Neural cell (in vitro differentiated cells): ENCODE data around the gene COL15A1.

Source experiments
- EP300 ChIP-seq: fragments of 450-650 bp; conservative IDR thresholded peaks from 2 replicates; pipeline ENCODE4 v1.6.1; 2014; ENCODE audit warnings: antibody characterized with exemption, mild to moderate bottlenecking, moderate library complexity; ENCODE audit not compliant: poor library complexity, severe bottlenecking
- EZH2 ChIP-seq: fragments of 200-600, 300-800 bp; shearing (Covaris generic), sonication (generic); IDR thresholded peaks from 2 replicates; pipeline ENCODE4 v1.6.1; 2014; ENCODE audit warnings: antibody characterized with exemption, low read length, borderline replicate concordance, mild to moderate bottlenecking; ENCODE audit not compliant: insufficient read depth, poor library complexity, severe bottlenecking
- POLR2AphosphoS5 ChIP-seq: IDR thresholded peaks from 2 replicates; pipeline ENCODE4 v1.6.1; 2012
- RAD21 ChIP-seq: fragments of 450-650 bp; conservative IDR thresholded peaks from 2 replicates; pipeline ENCODE4 v1.6.1; 2014; ENCODE audit warnings: antibody characterized with exemption, mild to moderate bottlenecking, moderate library complexity
- REST ChIP-seq: IDR thresholded peaks from 2 replicates; pipeline ENCODE4 v1.6.1; 2012; ENCODE audit warnings: borderline replicate concordance
- TAF1 ChIP-seq: IDR thresholded peaks from 2 replicates; pipeline ENCODE4 v1.6.1; 2012; ENCODE audit warnings: low read depth
- TF ChIP-seq, protein P1 (sequence below): fragments of 450-650 bp; IDR thresholded peaks from 2 replicates; pipeline ENCODE4 v1.5.1; 2014; ENCODE audit warnings: antibody characterized with exemption, mild to moderate bottlenecking, moderate library complexity; ENCODE audit not compliant: poor library complexity, severe bottlenecking

DNA sequence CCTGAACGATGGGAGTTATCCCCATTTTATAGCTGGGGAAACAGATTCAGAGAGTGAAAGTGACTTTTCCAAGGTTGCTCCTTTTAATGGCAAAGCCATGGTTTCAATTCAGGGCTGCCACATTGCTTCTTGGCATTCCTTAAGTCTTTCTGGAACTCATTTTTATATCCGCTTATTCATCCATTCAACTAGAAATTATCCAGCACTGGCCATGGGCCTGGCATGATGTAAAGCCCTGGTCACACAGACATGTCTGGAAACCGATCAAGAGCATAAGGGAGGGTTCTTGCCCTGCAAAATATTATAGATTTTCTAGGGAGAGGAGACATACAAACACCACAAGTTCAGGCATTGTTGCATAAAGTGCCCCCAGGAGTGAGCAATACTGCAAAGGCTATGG lies 43.0 kb upstream of the COL15A1 start:
- TF ChIP-seq, protein P1, sequence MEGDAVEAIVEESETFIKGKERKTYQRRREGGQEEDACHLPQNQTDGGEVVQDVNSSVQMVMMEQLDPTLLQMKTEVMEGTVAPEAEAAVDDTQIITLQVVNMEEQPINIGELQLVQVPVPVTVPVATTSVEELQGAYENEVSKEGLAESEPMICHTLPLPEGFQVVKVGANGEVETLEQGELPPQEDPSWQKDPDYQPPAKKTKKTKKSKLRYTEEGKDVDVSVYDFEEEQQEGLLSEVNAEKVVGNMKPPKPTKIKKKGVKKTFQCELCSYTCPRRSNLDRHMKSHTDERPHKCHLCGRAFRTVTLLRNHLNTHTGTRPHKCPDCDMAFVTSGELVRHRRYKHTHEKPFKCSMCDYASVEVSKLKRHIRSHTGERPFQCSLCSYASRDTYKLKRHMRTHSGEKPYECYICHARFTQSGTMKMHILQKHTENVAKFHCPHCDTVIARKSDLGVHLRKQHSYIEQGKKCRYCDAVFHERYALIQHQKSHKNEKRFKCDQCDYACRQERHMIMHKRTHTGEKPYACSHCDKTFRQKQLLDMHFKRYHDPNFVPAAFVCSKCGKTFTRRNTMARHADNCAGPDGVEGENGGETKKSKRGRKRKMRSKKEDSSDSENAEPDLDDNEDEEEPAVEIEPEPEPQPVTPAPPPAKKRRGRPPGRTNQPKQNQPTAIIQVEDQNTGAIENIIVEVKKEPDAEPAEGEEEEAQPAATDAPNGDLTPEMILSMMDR, result no peak
- no peak for TF ChIP-seq TAF1
- no peak for TF ChIP-seq EZH2
- no peak for TF ChIP-seq POLR2AphosphoS5
- no peak for TF ChIP-seq RAD21
- no peak for TF ChIP-seq REST
- no peak for TF ChIP-seq EP300
